ENCODE data around the gene PTCH1. TPM values are rescaled to one million over a fixed set of nuclear protein-coding genes. Genes with fewer than 3 reads are reported as not detected.
A peak's percentile ranks its signal among the peaks of the same experiment; 100 is the strongest.

Gene PTCH1
- total RNA-seq, 1 donor from 2014 or later, result 16.2 TPM

DNA sequence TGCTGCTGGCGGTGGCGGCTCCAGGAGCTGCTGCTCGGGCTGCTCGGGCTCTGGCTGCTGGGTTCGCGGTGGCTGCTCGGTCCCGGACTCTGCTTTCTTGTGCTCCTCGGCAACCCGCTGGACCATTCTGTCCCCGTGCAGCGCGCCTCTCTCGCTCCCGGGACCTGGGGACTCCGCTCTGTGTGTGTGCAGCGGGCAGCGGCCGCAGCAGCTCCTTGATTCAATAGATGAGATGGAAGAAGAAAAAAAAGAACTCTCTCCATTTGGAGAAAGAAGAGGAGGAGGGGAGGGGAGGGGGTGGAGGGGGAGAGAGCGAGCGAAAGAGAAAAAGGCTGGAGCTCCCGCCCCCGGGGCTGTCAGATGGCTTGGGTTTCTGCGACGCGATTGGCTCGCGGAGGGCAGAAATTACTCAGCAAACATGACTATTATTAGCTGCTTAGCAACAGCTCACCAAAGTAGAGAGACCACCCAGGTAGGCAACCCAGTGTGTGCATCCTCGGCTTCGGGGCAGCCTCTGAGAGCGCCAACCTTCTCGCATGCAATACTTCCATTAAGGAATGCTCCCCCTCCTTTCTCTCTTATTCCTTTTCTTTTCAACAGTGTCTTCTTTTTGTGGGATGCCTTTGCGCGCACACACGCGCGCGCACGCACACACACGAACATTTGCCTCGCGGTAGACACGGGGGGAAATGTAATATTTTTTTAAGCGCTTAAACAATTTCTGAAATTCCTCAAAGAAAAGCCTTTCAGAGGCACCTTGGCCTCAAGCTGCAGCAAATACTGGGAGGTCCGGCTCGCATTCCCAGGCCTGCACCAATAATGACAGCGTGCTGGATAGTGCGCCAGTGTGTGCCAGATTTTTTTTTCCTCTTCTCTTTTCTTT is 7.6 kb downstream of the PTCH1 start:
- peak overlapping the region; percentile 99 for H3K27ac Mint-ChIP-seq (ENCODE audit: unreplicated experiment)
- no peaks in the 10 kb centered on the region for H3K9me3 Mint-ChIP-seq (ENCODE audit: unreplicated experiment)
- no peaks in the 10 kb centered on the region for H3K36me3 Mint-ChIP-seq (ENCODE audit: unreplicated experiment)
- H3K4me3 Mint-ChIP-seq (ENCODE audit: unreplicated experiment), result peak overlapping the region; percentile 97
- peaks cover 32% of the 10 kb centered on the region for H3K4me1 Mint-ChIP-seq (ENCODE audit: unreplicated experiment)
- TF ChIP-seq, protein P1, sequence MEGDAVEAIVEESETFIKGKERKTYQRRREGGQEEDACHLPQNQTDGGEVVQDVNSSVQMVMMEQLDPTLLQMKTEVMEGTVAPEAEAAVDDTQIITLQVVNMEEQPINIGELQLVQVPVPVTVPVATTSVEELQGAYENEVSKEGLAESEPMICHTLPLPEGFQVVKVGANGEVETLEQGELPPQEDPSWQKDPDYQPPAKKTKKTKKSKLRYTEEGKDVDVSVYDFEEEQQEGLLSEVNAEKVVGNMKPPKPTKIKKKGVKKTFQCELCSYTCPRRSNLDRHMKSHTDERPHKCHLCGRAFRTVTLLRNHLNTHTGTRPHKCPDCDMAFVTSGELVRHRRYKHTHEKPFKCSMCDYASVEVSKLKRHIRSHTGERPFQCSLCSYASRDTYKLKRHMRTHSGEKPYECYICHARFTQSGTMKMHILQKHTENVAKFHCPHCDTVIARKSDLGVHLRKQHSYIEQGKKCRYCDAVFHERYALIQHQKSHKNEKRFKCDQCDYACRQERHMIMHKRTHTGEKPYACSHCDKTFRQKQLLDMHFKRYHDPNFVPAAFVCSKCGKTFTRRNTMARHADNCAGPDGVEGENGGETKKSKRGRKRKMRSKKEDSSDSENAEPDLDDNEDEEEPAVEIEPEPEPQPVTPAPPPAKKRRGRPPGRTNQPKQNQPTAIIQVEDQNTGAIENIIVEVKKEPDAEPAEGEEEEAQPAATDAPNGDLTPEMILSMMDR (IDR thresholded peaks at IDR 0.05), result no peak
- DNase-seq (ENCODE audit: extremely low spot score, unreplicated experiment), result peak; percentile 95
- no peaks in the 10 kb centered on the region for H3K27me3 Mint-ChIP-seq (ENCODE audit: unreplicated experiment)

GRCh38 chr9:95508242-95508967 is 8.4 kb downstream of the PTCH1 start:
- H3K36me3 Mint-ChIP-seq (ENCODE audit: unreplicated experiment), result no peaks in the 10 kb centered on the region
- no peaks in the 10 kb centered on the region for H3K9me3 Mint-ChIP-seq (ENCODE audit: unreplicated experiment)
- TF ChIP-seq, protein P1 (IDR thresholded peaks at IDR 0.05), result no peak
- H3K27ac Mint-ChIP-seq (ENCODE audit: unreplicated experiment), result no peak overlapping the region
- H3K27me3 Mint-ChIP-seq (ENCODE audit: unreplicated experiment), result no peaks in the 10 kb centered on the region
- H3K4me1 Mint-ChIP-seq (ENCODE audit: unreplicated experiment), result peaks cover 35% of the 10 kb centered on the region
- H3K4me3 Mint-ChIP-seq (ENCODE audit: unreplicated experiment), result peak overlapping the region; percentile 97
- no peak for DNase-seq (ENCODE audit: extremely low spot score, unreplicated experiment)

GRCh38 chr9:95507464-95508241 is 9.1 kb downstream of the PTCH1 start:
- TF ChIP-seq, protein P1 (IDR thresholded peaks at IDR 0.05), result no peak
- peaks cover 33% of the 10 kb centered on the region for H3K4me1 Mint-ChIP-seq (ENCODE audit: unreplicated experiment)
- DNase-seq (ENCODE audit: extremely low spot score, unreplicated experiment), result no peak
- peak overlapping the region; percentile 91 for H3K27ac Mint-ChIP-seq (ENCODE audit: unreplicated experiment)
- H3K36me3 Mint-ChIP-seq (ENCODE audit: unreplicated experiment), result no peaks in the 10 kb centered on the region
- H3K27me3 Mint-ChIP-seq (ENCODE audit: unreplicated experiment), result no peaks in the 10 kb centered on the region
- no peaks in the 10 kb centered on the region for H3K9me3 Mint-ChIP-seq (ENCODE audit: unreplicated experiment)
- peak overlapping the region; percentile 93 for H3K4me3 Mint-ChIP-seq (ENCODE audit: unreplicated experiment)

GRCh38 chr9:95506678-95507463 is 9.9 kb downstream of the PTCH1 start:
- H3K36me3 Mint-ChIP-seq (ENCODE audit: unreplicated experiment), result no peaks in the 10 kb centered on the region

More at GRCh38 chr9:95506678-95507463, 9.9 kb downstream of the PTCH1 start:
- H3K4me1 Mint-ChIP-seq (ENCODE audit: unreplicated experiment), result peaks cover 25% of the 10 kb centered on the region
- H3K27me3 Mint-ChIP-seq (ENCODE audit: unreplicated experiment), result no peaks in the 10 kb centered on the region
- TF ChIP-seq, protein P1 (IDR thresholded peaks at IDR 0.05), result peak; percentile 8
- peak overlapping the region; percentile 91 for H3K27ac Mint-ChIP-seq (ENCODE audit: unreplicated experiment)
- no peaks in the 10 kb centered on the region for H3K9me3 Mint-ChIP-seq (ENCODE audit: unreplicated experiment)
- DNase-seq (ENCODE audit: extremely low spot score, unreplicated experiment), result no peak
- peak overlapping the region; percentile 93 for H3K4me3 Mint-ChIP-seq (ENCODE audit: unreplicated experiment)
